HG03342 (cell line): Measurements from ENCODE around the gene SLC50A1.

Experiments used
- ATAC-seq: cut with Tn5 transposase; IDR thresholded peaks from one replicate; pipeline ENCODE4 v1.9.1; 2021; ENCODE audit warnings: mild to moderate bottlenecking, moderate library complexity; ENCODE audit not compliant: unreplicated experiment

The SLC50A1 gene

GRCh38 chr1:155182052-155182550, 46.4 kb downstream of the SLC50A1 start:
- no peak for ATAC-seq

GRCh38 chr1:155183775-155184221, 48.1 kb downstream of the SLC50A1 start:
- ATAC-seq: no peak

GRCh38 chr1:155184351-155184811, 48.7 kb downstream of the SLC50A1 start:
- ATAC-seq: no peak

GRCh38 chr1:155184835-155185782, 49.5 kb downstream of the SLC50A1 start:
- peak; percentile 81 for ATAC-seq

GRCh38 chr1:155185783-155186066, 50.1 kb downstream of the SLC50A1 start:
- no peak for ATAC-seq

- ATAC-seq: no peak
Measured at GRCh38 chr1:155186067-155186793, 50.6 kb downstream of the SLC50A1 start.

- ATAC-seq: no peak
Measured at GRCh38 chr1:155186794-155187455, 51.3 kb downstream of the SLC50A1 start.

GRCh38 chr1:155187456-155187891, 51.8 kb downstream of the SLC50A1 start:
- ATAC-seq: no peak

GRCh38 chr1:155188268-155188667, 52.6 kb downstream of the SLC50A1 start:
- no peak for ATAC-seq
